GM12878 (cell line): ENCODE measurements around the gene TRIM69. TPM values are rescaled to one million over a fixed set of nuclear protein-coding genes. Genes with fewer than 3 reads are reported as not detected.

Experiments used
- ATF7 ChIP-seq: fragments of 450-650 bp; IDR thresholded peaks from 2 replicates; pipeline ENCODE4 v1.6.1; 2016; ENCODE audit warnings: low read depth, mild to moderate bottlenecking
- CBX3 ChIP-seq: fragments of 200-600 bp; sonication (generic); IDR thresholded peaks from 2 replicates; pipeline ENCODE4 v1.6.1; 2016; ENCODE audit warnings: low read depth, borderline replicate concordance
- CBX5 ChIP-seq: sonication (generic); IDR thresholded peaks from 2 replicates; pipeline ENCODE4 v1.6.1; 2016; ENCODE audit warnings: low read depth, moderate library complexity, mild to moderate bottlenecking, inconsistent platforms
- CHD2 ChIP-seq: IDR thresholded peaks from 2 replicates; pipeline ENCODE4 v1.6.1; 2011; ENCODE audit warnings: low read depth, low read length, improper control_type of control experiment, borderline replicate concordance
- CTCF ChIP-seq, 3 experiments: IDR thresholded peaks in 2 of 3; conservative IDR thresholded peaks in 1 of 3; 2 replicates each; pipeline ENCODE4 v1.5.1; 2011; ENCODE audit warnings: low read depth in 3 of 3, low read length in 3 of 3, mild to moderate bottlenecking in 3 of 3, control low read depth in 2 of 3, moderate library complexity in 2 of 3, inconsistent platforms in 1 of 3, mixed read lengths in 1 of 3; ENCODE audit not compliant: control insufficient read depth in 2 of 3, insufficient read depth in 1 of 3; ENCODE audit errors: extremely low read depth in 1 of 3
- EZH2 ChIP-seq: IDR thresholded peaks from 2 replicates; pipeline ENCODE4 v1.6.1; 2012; ENCODE audit warnings: low read depth, mild to moderate bottlenecking, control low read depth, inconsistent platforms, low read length, borderline replicate concordance; ENCODE audit not compliant: control insufficient read depth
- HDAC6 ChIP-seq: fragments of 200-600 bp; sonication (generic); IDR thresholded peaks from one replicate; pipeline ENCODE4 v1.8.0; 2017; ENCODE audit warnings: antibody characterized with exemption; ENCODE audit not compliant: unreplicated experiment
- JUNB ChIP-seq: IDR thresholded peaks from 2 replicates; pipeline ENCODE4 v1.6.1; 2016; ENCODE audit warnings: antibody characterized with exemption, mild to moderate bottlenecking
- MTA2 ChIP-seq: fragments of 450-650 bp; IDR thresholded peaks from 2 replicates; pipeline ENCODE4 v1.6.1; 2016; ENCODE audit warnings: low read depth, mild to moderate bottlenecking, moderate library complexity
- MTA3 ChIP-seq: IDR thresholded peaks from 2 replicates; pipeline ENCODE4 v1.6.1; 2012; ENCODE audit warnings: low read length, inconsistent platforms, borderline replicate concordance
- NBN ChIP-seq: fragments of 450-650 bp; IDR thresholded peaks from 2 replicates; pipeline ENCODE4 v1.6.1; 2016
- NR2F1 ChIP-seq: fragments of 450-650 bp; conservative IDR thresholded peaks from 2 replicates; pipeline ENCODE4 v1.6.1; 2017; ENCODE audit warnings: mild to moderate bottlenecking
- PAX8 ChIP-seq: fragments of 450-650 bp; IDR thresholded peaks from 2 replicates; pipeline ENCODE4 v1.6.1; 2017; ENCODE audit warnings: mild to moderate bottlenecking, moderate library complexity
- POLR2AphosphoS5 ChIP-seq: IDR thresholded peaks from 2 replicates; pipeline ENCODE4 v1.6.1; 2011; ENCODE audit warnings: mild to moderate bottlenecking, low read length, inconsistent platforms
- POU2F2 ChIP-seq: IDR thresholded peaks from 3 replicates; pipeline ENCODE4 v1.6.1; 2011; ENCODE audit warnings: low read depth, mild to moderate bottlenecking, low read length, borderline replicate concordance
- RBBP5 ChIP-seq: fragments of 200-600 bp; sonication (generic); conservative IDR thresholded peaks from 2 replicates; pipeline ENCODE4 v1.6.1; 2016
- RUNX3 ChIP-seq: IDR thresholded peaks from 2 replicates; pipeline ENCODE4 v1.6.1; 2012; ENCODE audit warnings: low read length, inconsistent platforms
- SIN3A ChIP-seq: IDR thresholded peaks from 2 replicates; pipeline ENCODE4 v1.6.1; 2012; ENCODE audit warnings: low read depth, low read length, improper control_type of control experiment
- SMAD1 ChIP-seq: fragments of 450-650 bp; IDR thresholded peaks from 2 replicates; pipeline ENCODE4 v1.6.1; 2018; ENCODE audit warnings: mild to moderate bottlenecking, low read depth; ENCODE audit not compliant: partially characterized antibody
- SMAD5 ChIP-seq: IDR thresholded peaks from 2 replicates; pipeline ENCODE4 v1.6.1; 2016; ENCODE audit warnings: antibody characterized with exemption, low read depth
- SMC3 ChIP-seq: IDR thresholded peaks from 2 replicates; pipeline ENCODE4 v1.6.1; 2011; ENCODE audit warnings: low read length, improper control_type of control experiment, borderline replicate concordance
- STAT1 ChIP-seq: fragments of 450-650 bp; conservative IDR thresholded peaks from 2 replicates; pipeline ENCODE4 v1.6.1; 2014; ENCODE audit warnings: antibody characterized with exemption, mild to moderate bottlenecking
- STAT3 ChIP-seq: IDR thresholded peaks from 2 replicates; pipeline ENCODE4 v1.6.1; 2011; ENCODE audit warnings: low read depth, low read length, improper control_type of control experiment
- YY1 ChIP-seq: IDR thresholded peaks from 2 replicates; pipeline ENCODE4 v1.6.1; 2011; ENCODE audit warnings: low read depth, mild to moderate bottlenecking, low read length
- ZBTB4 ChIP-seq: fragments of 450-650 bp; formaldehyde crosslinking; IDR thresholded peaks from 2 replicates; pipeline ENCODE4 v1.4.0; 2022; ENCODE audit warnings: mild to moderate bottlenecking, moderate library complexity
- polyA plus RNA-seq, 11 experiments: library from polyadenylated mRNA; depleted of rRNA in 4 of 11; unstranded in 6 of 11; stranded (reverse) in 5 of 11; fragments of >200 nt; fragmentation: Nextera tagmentation in 4 of 11; fragmentation: Illumina TruSeq in 1 of 11; extraction: Ambion mirVana in 4 of 11; extraction: Trizol in 1 of 11; gene quantifications; 1 replicate in 1 of 11; 2 replicates in 10 of 11; pipeline versions ENCODE4 v1.2.1 to v1.2.3, GENCODE V29; 2011 to 2016; ENCODE audit warnings: inconsistent platforms in 2 of 11, missing spikeins in 2 of 11, low read depth in 1 of 11
- total RNA-seq, 4 experiments: library from RNA; depleted of rRNA in 3 of 4; stranded (reverse); fragments of >200 nt in 3 of 4; fragmentation: Illumina TruSeq in 1 of 4; extraction: Trizol in 1 of 4; gene quantifications; 2 replicates each; pipeline versions ENCODE4 v1.2.1 to v1.2.3, GENCODE V29; 2013 to 2021

The TRIM69 gene
- total and polyA plus RNA-seq, 10 of the 15 experiments (the other 5 are each of a cell fraction or from before 2014, with no cell fraction given), result 11.2 to 52.7 (median 37.8) TPM

GRCh38 chr15:44719293-44719999, 16.9 kb upstream of the TRIM69 start (continued):
- peak; percentile 80 for TF ChIP-seq ZBTB4 (CRISPR knock-in tag)
- TF ChIP-seq CHD2, result no peak; the same call in 1 of the 2 replicates
- no peak for TF ChIP-seq CBX3
- TF ChIP-seq SIN3A, result no peak
- peak; percentile 61; the same call in 1 of the 2 replicates for TF ChIP-seq NBN
- TF ChIP-seq SMAD1, result peak; percentile 54
- TF ChIP-seq MTA3, result peak; percentile 96; the same call in 1 of the 2 replicates
- no peak for TF ChIP-seq CTCF (IDR thresholded peaks at IDR 0.05 in 2 of 3, conservative IDR thresholded peaks at IDR 0.05 in 1 of 3; ENCODE audit: control insufficient read depth in 2 of 3, extremely low read depth in 1 of 3, insufficient read depth in 1 of 3, low read depth in 3 of 3, low read length in 3 of 3)
- TF ChIP-seq MTA2, result no peak; the same call in 1 of the 2 replicates
- TF ChIP-seq PAX8, result no peak
- TF ChIP-seq YY1, result peak; percentile 87
- no peak for TF ChIP-seq RBBP5
- peak; percentile 41; the same call in 1 of the 2 replicates for TF ChIP-seq RUNX3
- TF ChIP-seq STAT1, result no peak
- TF ChIP-seq SMAD5, result peak; percentile 32
- TF ChIP-seq STAT3, result no peak
- peak; percentile 42 for TF ChIP-seq ATF7
- peak; percentile 85 for TF ChIP-seq POU2F2
- no peak; the same call in 1 of the 2 replicates for TF ChIP-seq SMC3
- peak; percentile 97 for TF ChIP-seq POLR2AphosphoS5
- peak; percentile 73 for TF ChIP-seq JUNB
- TF ChIP-seq CBX5, result 0 out of 2 replicates have a peak, but pooled peaks have one; percentile 23
- no peak for TF ChIP-seq NR2F1
- no peak for TF ChIP-seq EZH2
- TF ChIP-seq HDAC6, result no peak
